Measurements from ENCODE around the gene WNT5B.

DNA sequence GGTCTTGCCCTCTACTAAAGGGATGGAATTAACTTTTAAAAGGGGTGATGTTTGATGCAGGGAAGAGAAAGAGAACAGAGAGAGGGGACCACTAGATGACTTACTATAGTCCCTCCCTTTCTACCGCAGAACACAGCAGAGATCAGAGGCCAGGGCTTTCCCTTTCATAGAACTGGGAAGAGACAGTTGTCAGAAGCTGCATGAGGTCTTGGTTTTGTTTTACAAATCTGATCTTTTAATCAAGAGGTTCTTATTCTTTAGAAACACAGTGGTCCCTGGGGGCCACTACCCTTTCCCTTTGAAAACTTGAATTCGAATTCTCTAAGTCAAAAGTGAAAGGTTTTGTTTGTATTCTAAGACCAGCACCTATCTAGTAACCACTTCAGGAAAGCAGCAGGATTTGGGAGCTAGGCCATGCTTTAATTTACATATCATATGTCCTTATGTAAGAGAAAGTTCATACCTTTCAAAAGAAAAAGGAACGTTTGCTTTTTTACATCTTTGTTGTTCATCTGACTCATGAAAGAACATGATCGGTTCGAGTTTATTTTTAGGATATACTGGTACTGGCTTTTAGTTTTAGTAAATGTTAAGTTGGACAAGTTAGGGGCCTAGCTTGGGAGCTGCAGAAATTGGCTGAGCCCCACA lies 41.0 kb upstream of the WNT5B start:
- no peak for TF ChIP-seq CTCF (IDR thresholded peaks at IDR 0.05; ENCODE audit: extremely low read depth in 1 of 2, insufficient read depth in 1 of 2, low read depth in 1 of 2, low read length in 2 of 2)
- TF ChIP-seq MYC (IDR thresholded peaks at IDR 0.05; ENCODE audit: low read depth, low read length) = no peak
- TF ChIP-seq POLR2A (IDR thresholded peaks at IDR 0.05; ENCODE audit: low read depth, low read length) = no peak
- no peak for TF ChIP-seq POLR2AphosphoS5 (IDR thresholded peaks at IDR 0.05; ENCODE audit: insufficient read depth, low read depth, low read length)
- no peak for TF ChIP-seq EZH2 (IDR thresholded peaks at IDR 0.05; ENCODE audit: borderline replicate concordance, low read depth, low read length, severe bottlenecking)
- no peak for TF ChIP-seq FOS (IDR thresholded peaks at IDR 0.05; ENCODE audit: borderline replicate concordance, insufficient read depth, low read length)
